GM08714 (cell line): ENCODE data around the gene TM9SF3.

Experiments used
- H3K4me3 ChIP-seq: fragments of 200-500 bp; sonication (Bioruptor generic); 2 replicates; pipeline ENCODE4 v1.5.1; 2014; ENCODE audit warnings: mild to moderate bottlenecking, low read length, inconsistent platforms
- ZNF274 ChIP-seq: IDR thresholded peaks from 2 replicates; pipeline ENCODE4 v1.6.1; 2012; ENCODE audit warnings: mild to moderate bottlenecking, low read depth, low read length

The TM9SF3 gene

GRCh38 chr10:96586419-96587263 is at the start of gene TM9SF3:
Gene TM9SF3, minus strand, starts transcription at chr10:96587012. Its CDS starts 177 bp downstream, at chr10:96586835.
- H3K4me3 ChIP-seq: peak within 1 kb of the TSS; percentile 74

GRCh38 chr10:96636551-96636950 is 49.7 kb upstream of the TM9SF3 start:
- no peak for TF ChIP-seq ZNF274
- no peak overlapping the region for H3K4me3 ChIP-seq

More at GRCh38 chr10:96586419-96587263, at the start of gene TM9SF3:
- TF ChIP-seq ZNF274: no peak

DNA sequence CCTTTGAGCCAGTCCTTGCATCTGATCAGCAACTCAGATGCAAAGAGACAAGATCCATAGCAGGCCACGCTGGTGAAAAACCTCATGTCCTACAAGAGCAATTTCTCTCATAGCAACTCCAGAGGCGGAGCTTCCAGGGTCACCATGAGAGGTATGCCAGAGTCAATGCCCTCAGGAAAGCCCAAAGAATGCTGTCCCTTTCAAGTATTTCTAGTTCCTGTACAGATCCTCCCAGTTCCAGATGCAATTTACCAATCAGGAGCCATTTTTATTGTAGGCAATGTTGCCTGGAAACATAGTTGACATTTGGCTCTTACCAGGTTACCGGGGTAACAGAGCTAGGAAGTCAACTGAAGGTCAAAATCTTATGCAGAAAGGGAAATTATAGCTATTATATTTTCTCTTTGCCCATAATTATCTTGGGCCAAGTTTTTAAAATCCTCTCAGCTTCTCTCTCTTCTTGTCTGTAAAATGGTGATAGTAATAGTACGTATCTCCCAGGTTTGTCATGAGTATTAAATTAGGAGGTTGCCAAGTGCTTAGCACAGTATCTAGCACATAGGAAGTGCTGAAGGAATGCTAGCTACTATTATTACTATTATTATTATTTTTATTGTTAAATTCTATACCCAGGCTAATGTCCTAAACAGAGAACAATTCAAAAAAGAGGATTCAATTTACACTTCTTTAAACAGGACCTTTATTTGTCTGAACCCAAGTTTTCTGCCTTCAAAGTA is 46.3 kb upstream of the TM9SF3 start:
- no peak for TF ChIP-seq ZNF274
- H3K4me3 ChIP-seq: no peak overlapping the region

DNA sequence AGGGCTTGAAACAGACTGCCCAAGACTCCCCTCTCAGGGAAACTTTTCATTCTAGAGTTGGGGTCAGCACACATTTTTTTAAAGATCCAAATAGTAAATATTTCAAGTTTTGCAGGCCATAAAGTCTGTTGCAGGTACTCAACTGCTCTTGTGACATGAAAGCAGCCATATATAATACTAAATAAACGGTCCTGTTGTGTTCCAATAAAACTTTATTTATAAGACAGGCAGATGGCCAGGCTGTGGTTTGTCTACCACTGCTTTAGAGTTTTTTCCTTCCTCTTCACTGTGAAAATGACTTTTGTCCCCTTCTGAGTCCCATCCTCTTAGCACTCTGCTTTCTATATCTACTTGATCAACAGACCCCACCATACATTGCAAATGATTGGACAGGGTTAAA is 40.5 kb upstream of the TM9SF3 start:
- TF ChIP-seq ZNF274: no peak
- H3K4me3 ChIP-seq: no peak overlapping the region

GRCh38 chr10:96626795-96627194 is 40.0 kb upstream of the TM9SF3 start:
- TF ChIP-seq ZNF274: no peak
- no peak overlapping the region for H3K4me3 ChIP-seq

DNA sequence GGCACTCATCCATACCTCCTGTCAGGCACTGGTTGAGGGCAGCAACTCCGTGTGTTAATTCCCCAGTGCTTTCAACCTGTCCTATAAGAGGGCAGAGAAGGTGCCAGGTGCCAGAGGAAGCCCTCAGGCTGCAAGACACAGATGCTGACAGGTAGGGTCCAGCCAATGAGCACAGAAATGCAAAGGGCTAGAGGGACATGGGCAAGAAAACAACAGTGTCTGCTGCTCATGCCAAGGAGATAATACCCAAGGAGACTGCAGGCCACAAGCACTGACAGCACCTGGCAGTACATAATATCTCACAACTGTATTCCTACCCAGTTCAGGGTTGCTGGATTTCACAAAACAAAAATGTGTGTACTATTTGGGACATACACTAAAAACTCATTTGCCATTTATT is 38.4 kb upstream of the TM9SF3 start:
- no peak for TF ChIP-seq ZNF274
- H3K4me3 ChIP-seq: no peak overlapping the region

DNA sequence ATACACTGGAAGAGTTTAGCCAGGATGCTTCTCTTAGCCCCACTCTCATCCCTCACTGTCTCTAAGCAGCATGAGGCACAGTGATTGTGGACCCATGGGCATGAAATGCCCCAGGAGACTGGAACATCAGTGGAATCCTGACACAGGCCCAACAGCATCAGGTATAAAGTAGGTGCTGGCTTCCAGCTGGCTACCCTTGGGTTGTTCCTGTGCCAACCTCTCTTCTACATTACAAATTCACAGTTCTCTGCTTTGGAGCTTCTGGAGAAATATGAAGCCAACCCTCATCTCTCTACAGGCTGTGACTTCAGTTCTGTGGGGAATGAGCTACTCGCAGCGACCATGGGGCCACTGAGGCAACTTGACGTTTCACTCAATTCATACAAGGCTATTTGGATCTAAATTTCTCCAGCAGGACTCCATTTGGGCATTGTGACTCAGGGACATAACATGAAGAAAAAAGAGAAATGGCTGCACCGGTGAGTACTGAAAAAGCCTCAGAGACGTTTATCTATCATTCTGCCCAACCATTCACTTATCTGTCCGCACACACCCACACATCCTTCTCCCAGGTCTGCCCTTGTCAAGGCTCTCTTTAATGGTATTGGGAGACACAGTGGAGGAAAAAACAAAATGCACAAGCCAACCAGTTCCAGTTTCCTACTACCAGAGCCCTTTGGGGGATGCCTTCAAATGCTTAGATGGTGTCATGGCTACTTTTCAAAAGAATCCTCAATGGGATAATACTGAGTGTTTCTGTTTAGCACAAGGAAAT is 35.4 kb upstream of the TM9SF3 start:
- no peak overlapping the region for H3K4me3 ChIP-seq
- TF ChIP-seq ZNF274: no peak

GRCh38 chr10:96619796-96620773 is 33.3 kb upstream of the TM9SF3 start:
- no peak for TF ChIP-seq ZNF274

GRCh38 chr10:96619120-96619519 is 32.3 kb upstream of the TM9SF3 start:
- H3K4me3 ChIP-seq: no peak overlapping the region
- no peak for TF ChIP-seq ZNF274

More at GRCh38 chr10:96619796-96620773, 33.3 kb upstream of the TM9SF3 start:
- H3K4me3 ChIP-seq: no peak overlapping the region

- no peak overlapping the region for H3K4me3 ChIP-seq
- no peak for TF ChIP-seq ZNF274
Measured at GRCh38 chr10:96618653-96619052, 31.8 kb upstream of the TM9SF3 start.

DNA sequence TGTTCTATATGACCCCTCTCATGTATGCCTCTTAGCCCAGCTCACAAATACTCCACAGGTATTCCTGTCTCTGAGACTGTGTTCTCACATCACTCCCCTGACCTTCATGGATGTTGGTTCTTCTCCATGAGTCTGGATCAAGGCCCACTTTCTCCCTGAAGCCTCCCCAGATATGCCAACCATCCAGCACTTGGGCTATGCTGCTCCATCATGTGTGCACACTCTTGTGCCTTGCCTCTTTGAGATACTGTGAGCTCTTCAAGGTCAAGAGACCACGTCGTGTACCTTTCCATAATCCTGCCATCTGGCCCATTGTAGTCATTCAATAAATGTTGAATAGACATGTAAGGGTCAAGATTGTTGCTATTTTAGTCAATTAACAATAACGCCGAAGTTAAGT is 30.1 kb upstream of the TM9SF3 start:
- no peak overlapping the region for H3K4me3 ChIP-seq

GRCh38 chr10:96614515-96614914 is 27.7 kb upstream of the TM9SF3 start:
- no peak for TF ChIP-seq ZNF274
- H3K4me3 ChIP-seq: no peak overlapping the region

More for the DNA sequence above, 30.1 kb upstream of the TM9SF3 start:
- no peak for TF ChIP-seq ZNF274

- TF ChIP-seq ZNF274: no peak
- H3K4me3 ChIP-seq: no peak overlapping the region
Measured at GRCh38 chr10:96613576-96613975, 26.8 kb upstream of the TM9SF3 start.
